ENCODE data around the gene DUSP28.

GRCh38 chr2:240572141-240573031, 12.2 kb downstream of the DUSP28 start:
- TF ChIP-seq CTCF (IDR thresholded peaks at IDR 0.05): no peak
- no peak for TF ChIP-seq POLR2A (IDR thresholded peaks at IDR 0.05)
- TF ChIP-seq POLR2AphosphoS5 (IDR thresholded peaks at IDR 0.05): no peak
